Measurements from ENCODE around the gene CMTM8.

CMTM8 gene

DNA sequence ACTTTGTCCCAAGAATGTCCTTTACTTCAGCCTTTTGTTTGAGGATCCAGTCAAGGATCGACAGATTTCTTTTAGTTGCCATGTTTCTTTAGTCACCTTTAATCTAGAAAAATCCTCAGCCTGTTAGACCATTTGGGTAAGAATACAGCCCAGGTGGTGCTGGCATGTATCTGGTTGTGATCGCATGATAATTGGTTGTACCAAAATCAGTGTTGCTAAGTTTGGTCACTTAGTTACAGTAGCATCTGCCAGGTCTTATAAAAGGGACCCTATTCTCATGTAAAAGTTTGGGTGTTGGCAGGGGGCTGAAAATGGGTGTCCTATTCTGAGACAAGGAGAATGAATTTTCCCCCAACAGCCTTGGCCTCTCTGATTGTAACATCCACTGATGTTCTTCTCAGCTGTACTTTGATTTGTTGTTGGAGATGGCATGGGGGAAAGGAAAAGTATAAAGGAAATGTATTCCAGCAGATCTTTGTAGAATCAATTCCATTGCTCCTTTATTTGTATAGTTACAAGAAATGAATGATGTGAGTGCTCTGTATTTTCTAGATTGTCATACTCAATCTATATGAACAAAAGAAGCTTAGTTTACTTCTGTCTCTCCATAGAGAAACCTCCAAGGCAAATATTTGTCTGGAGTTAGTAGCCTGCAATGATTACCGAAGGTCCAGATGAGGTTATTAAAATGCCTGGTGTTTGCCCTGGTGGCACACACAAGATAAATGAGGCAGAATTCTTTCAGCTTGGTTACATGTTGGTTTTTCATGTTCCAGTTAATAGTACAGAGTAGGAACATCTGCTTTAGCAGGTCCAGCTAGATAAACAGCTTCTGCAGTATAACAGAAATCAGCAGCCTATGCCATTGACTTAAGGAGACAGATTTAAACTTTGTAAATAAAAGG, 65.7 kb downstream of the CMTM8 start:
- H3K9me3 ChIP-seq (ENCODE audit: control insufficient read depth, insufficient read depth, low read length), result no peaks in the 10 kb centered on the region
- H3K79me2 ChIP-seq (ENCODE audit: control insufficient read depth, low read length), result no peaks in the 10 kb centered on the region
- H3K27me3 ChIP-seq (ENCODE audit: control insufficient read depth, low read length), result peaks cover 22% of the 10 kb centered on the region
- H3K4me2 ChIP-seq (ENCODE audit: low read length), result no peak overlapping the region
- H3K27ac ChIP-seq (ENCODE audit: low read depth, low read length), result no peak overlapping the region
- no peaks in the 10 kb centered on the region for H3F3A ChIP-seq (ENCODE audit: control insufficient read depth, insufficient read depth)
- H3K4me1 ChIP-seq (ENCODE audit: control insufficient read depth, low read length), result no peaks in the 10 kb centered on the region
- no peak overlapping the region for H3K4me3 ChIP-seq (ENCODE audit: low read length)
- H3K9me2 ChIP-seq (replicated peaks; ENCODE audit: control insufficient read depth, low read length), result no peaks in the 10 kb centered on the region
- H3K36me3 ChIP-seq (ENCODE audit: control insufficient read depth, low read length), result no peaks in the 10 kb centered on the region
- no peak for TF ChIP-seq EZH2phosphoT487 (IDR thresholded peaks at IDR 0.05; ENCODE audit: borderline replicate concordance, low read length)
- TF ChIP-seq, protein P1, sequence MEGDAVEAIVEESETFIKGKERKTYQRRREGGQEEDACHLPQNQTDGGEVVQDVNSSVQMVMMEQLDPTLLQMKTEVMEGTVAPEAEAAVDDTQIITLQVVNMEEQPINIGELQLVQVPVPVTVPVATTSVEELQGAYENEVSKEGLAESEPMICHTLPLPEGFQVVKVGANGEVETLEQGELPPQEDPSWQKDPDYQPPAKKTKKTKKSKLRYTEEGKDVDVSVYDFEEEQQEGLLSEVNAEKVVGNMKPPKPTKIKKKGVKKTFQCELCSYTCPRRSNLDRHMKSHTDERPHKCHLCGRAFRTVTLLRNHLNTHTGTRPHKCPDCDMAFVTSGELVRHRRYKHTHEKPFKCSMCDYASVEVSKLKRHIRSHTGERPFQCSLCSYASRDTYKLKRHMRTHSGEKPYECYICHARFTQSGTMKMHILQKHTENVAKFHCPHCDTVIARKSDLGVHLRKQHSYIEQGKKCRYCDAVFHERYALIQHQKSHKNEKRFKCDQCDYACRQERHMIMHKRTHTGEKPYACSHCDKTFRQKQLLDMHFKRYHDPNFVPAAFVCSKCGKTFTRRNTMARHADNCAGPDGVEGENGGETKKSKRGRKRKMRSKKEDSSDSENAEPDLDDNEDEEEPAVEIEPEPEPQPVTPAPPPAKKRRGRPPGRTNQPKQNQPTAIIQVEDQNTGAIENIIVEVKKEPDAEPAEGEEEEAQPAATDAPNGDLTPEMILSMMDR (IDR thresholded peaks at IDR 0.05; ENCODE audit: low read depth, low read length, poor library complexity, severe bottlenecking), result no peak
- no peaks in the 10 kb centered on the region for H4K20me1 ChIP-seq (ENCODE audit: control insufficient read depth, insufficient read depth, low read depth, low read length)

DNA sequence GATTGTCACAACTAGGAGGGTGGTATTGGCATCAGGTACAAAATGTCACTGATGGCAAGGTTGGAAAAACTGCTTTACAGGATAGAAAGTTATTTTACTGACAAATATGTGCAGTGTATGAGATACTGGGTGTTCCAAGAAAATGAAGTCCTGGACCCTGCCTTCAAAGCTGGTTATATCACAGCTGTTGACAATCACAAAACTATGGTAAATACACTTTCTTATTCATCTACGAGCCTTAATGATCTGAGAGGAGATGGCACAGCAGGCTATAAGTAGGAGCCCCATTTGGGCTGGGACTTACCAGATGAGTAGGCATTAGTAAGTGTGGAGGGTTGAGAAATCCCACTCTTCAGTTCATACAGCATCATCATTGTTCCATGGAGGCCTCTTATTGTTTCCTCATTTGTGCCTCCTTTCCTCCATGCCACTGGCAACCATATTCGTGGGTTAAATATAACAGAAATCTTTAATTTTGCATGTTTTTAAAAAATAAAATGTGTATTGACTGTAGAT, 66.9 kb downstream of the CMTM8 start:
- no peak for TF ChIP-seq EZH2phosphoT487 (IDR thresholded peaks at IDR 0.05; ENCODE audit: borderline replicate concordance, low read length)
- TF ChIP-seq, protein P1 (IDR thresholded peaks at IDR 0.05; ENCODE audit: low read depth, low read length, poor library complexity, severe bottlenecking), result no peak
- H3K27ac ChIP-seq (ENCODE audit: low read depth, low read length), result no peak overlapping the region

DNA sequence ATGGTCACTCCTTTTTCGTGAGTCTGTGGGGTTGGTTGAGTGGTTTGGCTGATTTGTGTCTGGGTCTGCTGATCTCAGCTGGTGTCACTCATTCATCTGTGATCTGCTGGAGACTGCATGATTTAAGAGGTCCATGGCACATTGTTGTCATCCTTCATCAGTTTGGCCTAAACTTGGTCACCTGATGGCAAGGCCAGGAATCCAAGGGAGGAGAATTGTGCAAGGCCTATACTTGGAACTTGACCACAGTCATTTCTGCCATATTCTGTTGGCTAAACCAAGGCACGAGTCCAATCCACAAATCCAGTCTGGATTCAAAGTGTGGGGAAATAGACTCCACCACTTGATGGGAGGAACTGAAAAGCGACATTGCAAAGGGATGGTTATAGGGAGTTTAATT, 67.6 kb downstream of the CMTM8 start:
- Histone ChIP-seq H3K9me2 (replicated peaks; ENCODE audit: control insufficient read depth, low read length) (no peaks in the 10 kb centered on the region), H3K79me2 (ENCODE audit: control insufficient read depth, low read length) (no peaks in the 10 kb centered on the region), H4K20me1 (ENCODE audit: control insufficient read depth, insufficient read depth, low read depth, low read length) (no peaks in the 10 kb centered on the region), H3K27ac (ENCODE audit: low read depth, low read length) (no peak overlapping the region), H3K36me3 (ENCODE audit: control insufficient read depth, low read length) (no peaks in the 10 kb centered on the region), H3K9me3 (ENCODE audit: control insufficient read depth, insufficient read depth, low read length) (no peaks in the 10 kb centered on the region), H3F3A (ENCODE audit: control insufficient read depth, insufficient read depth) (no peaks in the 10 kb centered on the region), H3K4me1 (ENCODE audit: control insufficient read depth, low read length) (no peaks in the 10 kb centered on the region), H3K4me2 (ENCODE audit: low read length) (no peak overlapping the region), H3K4me3 (ENCODE audit: low read length) (no peak overlapping the region), H3K27me3 (ENCODE audit: control insufficient read depth, low read length) (peaks cover 20% of the 10 kb centered on the region)
- TF ChIP-seq, protein P1 (IDR thresholded peaks at IDR 0.05; ENCODE audit: low read depth, low read length, poor library complexity, severe bottlenecking), result no peak
- TF ChIP-seq EZH2phosphoT487 (IDR thresholded peaks at IDR 0.05; ENCODE audit: borderline replicate concordance, low read length), result no peak

More for the DNA sequence above, 66.9 kb downstream of the CMTM8 start:
- Histone ChIP-seq H3K9me3 (ENCODE audit: control insufficient read depth, insufficient read depth, low read length) (no peaks in the 10 kb centered on the region), H4K20me1 (ENCODE audit: control insufficient read depth, insufficient read depth, low read depth, low read length) (no peaks in the 10 kb centered on the region), H3F3A (ENCODE audit: control insufficient read depth, insufficient read depth) (no peaks in the 10 kb centered on the region), H3K27me3 (ENCODE audit: control insufficient read depth, low read length) (peaks cover 16% of the 10 kb centered on the region), H3K4me3 (ENCODE audit: low read length) (no peak overlapping the region), H3K4me1 (ENCODE audit: control insufficient read depth, low read length) (no peaks in the 10 kb centered on the region), H3K79me2 (ENCODE audit: control insufficient read depth, low read length) (no peaks in the 10 kb centered on the region), H3K36me3 (ENCODE audit: control insufficient read depth, low read length) (no peaks in the 10 kb centered on the region), H3K9me2 (replicated peaks; ENCODE audit: control insufficient read depth, low read length) (no peaks in the 10 kb centered on the region), H3K4me2 (ENCODE audit: low read length) (no peak overlapping the region)
